NT2/D1 (cell line): ENCODE measurements around the gene BAG5.

Experiments
- SUZ12 ChIP-seq: IDR thresholded peaks from 2 replicates; pipeline ENCODE4 v1.6.1; 2011; ENCODE audit not compliant: insufficient read length, insufficient read depth; ENCODE audit errors: extremely low read depth
- ZNF274 ChIP-seq: IDR thresholded peaks from 2 replicates; pipeline ENCODE4 v1.6.1; 2011; ENCODE audit warnings: mild to moderate bottlenecking, low read depth, low read length

DNA sequence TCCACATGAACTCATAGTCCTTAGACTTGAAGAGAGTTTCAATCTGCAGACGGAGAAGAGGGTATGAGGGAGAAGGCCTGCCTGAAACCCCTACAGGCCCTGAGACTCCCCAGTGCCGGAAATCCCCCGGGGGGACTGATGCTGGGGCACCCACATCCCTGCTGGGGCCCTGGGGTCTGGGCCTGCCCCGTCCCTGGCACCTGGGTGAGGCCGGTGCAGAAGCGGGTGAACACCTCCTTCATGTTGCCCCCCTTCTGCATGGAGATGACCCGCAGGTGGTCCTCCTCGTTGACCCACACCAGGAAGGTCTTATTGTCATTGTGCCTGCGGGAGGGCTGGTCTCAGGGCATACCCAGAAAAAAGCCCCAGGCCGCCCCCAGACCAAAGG, 42.2 kb downstream of the BAG5 start:
- TF ChIP-seq ZNF274 (no peak), SUZ12 (no peak)
